NCI-H187 (cell line): ENCODE measurements around the gene AKAP6.
"Not testable (repeated sequence)": the region's sequence is repeated elsewhere in the genome, so short reads cannot be mapped to it uniquely, and the experiment has no call there.

Experiments
- DNase-seq, 2 experiments: peaks; one replicate each; lab custom pipeline; 2025; lab: John Stamatoyannopoulos, UW

AKAP6 gene

GRCh38 chr14:32537166-32537565 lies 208.1 kb downstream of the AKAP6 start:
- DNase-seq, result no peak

GRCh38 chr14:32542507-32542906 lies 213.4 kb downstream of the AKAP6 start:
- no peak for DNase-seq

- DNase-seq, result no peak
Observed at GRCh38 chr14:32545095-32545494, 216.0 kb downstream of the AKAP6 start.

- no peak for DNase-seq
Observed at GRCh38 chr14:32545506-32546210, 216.6 kb downstream of the AKAP6 start.

GRCh38 chr14:32546246-32546645 lies 217.1 kb downstream of the AKAP6 start:
- DNase-seq, result no peak

GRCh38 chr14:32552766-32553165 lies 223.7 kb downstream of the AKAP6 start:
- DNase-seq, result no peak

GRCh38 chr14:32559048-32559447 lies 229.9 kb downstream of the AKAP6 start:
- DNase-seq, result no peak

- no peak for DNase-seq
Observed at GRCh38 chr14:32559590-32559989, 230.5 kb downstream of the AKAP6 start.

GRCh38 chr14:32560209-32560857 lies 231.2 kb downstream of the AKAP6 start:
- peak; percentile 36 to 57 for DNase-seq

GRCh38 chr14:32561520-32561919 lies 232.4 kb downstream of the AKAP6 start:
- DNase-seq, result no peak

GRCh38 chr14:32564596-32564995 lies 235.5 kb downstream of the AKAP6 start:
- DNase-seq, result no peak

GRCh38 chr14:32565256-32565655 lies 236.2 kb downstream of the AKAP6 start:
- no peak for DNase-seq

- no peak for DNase-seq
Observed at GRCh38 chr14:32567543-32568384, 238.7 kb downstream of the AKAP6 start.

- no peak for DNase-seq
Observed at GRCh38 chr14:32571551-32571950, 242.5 kb downstream of the AKAP6 start.

- no peak for DNase-seq
Observed at GRCh38 chr14:32571995-32572866, 243.1 kb downstream of the AKAP6 start.

GRCh38 chr14:32572867-32573150 lies 243.7 kb downstream of the AKAP6 start:
- DNase-seq, result no peak

- DNase-seq, result no peak
Observed at GRCh38 chr14:32574269-32574668, 245.2 kb downstream of the AKAP6 start.

- peak; percentile 13 to 17 for DNase-seq
Observed at GRCh38 chr14:32576088-32576795, 247.1 kb downstream of the AKAP6 start.

- no peak for DNase-seq
Observed at GRCh38 chr14:32576977-32577376, 247.9 kb downstream of the AKAP6 start.

GRCh38 chr14:32578181-32578580 lies 249.1 kb downstream of the AKAP6 start:
- no peak for DNase-seq

GRCh38 chr14:32583427-32583826 lies 254.3 kb downstream of the AKAP6 start:
- not testable (repeated sequence) for DNase-seq
